HG03196 (cell line): ENCODE results near the gene SIMC1.
"Not testable (repeated sequence)": the region's sequence is repeated elsewhere in the genome, so short reads cannot be mapped to it uniquely, and the experiment has no call there.

Experiments
- ATAC-seq: cut with Tn5 transposase; IDR thresholded peaks from one replicate; pipeline ENCODE4 v1.9.1; 2021; ENCODE audit not compliant: unreplicated experiment

SIMC1 gene

DNA sequence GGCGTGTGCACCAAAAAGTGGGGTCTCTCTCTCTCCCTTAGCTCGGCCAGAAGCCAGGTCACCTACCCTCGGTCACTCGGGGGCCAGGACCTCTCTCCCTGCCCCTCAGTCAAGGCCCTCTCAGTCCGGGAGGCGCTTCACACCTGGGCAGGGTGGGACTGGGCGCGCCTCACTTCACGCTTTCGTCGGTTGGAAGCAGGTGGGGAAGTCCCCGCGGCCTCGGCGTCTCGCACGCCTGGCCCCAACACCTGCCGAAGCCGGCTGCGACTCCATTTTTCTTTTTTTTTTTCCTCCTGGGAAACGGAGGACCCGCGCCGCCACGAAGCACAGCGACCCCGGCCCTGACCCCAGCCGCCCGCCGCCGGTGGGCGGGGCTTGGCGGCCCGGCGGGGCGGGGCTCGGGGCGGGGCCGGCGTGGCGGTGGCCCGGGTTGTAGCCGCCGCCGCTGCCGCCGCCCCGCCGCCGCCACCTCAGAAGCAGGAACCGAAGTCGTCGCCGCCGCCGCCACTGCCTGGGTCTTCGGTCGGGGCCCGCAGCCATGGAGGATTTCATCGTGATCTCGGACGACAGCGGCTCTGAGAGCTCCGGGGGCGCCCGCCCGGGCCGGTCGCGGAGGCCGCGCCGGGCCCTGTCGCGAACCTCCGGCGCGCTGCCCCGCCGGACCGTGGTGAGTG lies at the start of gene SIMC1:
Gene SIMC1 (plus strand): TSS at position 454 of the 674 bp plus-strand sequence. CDS start 85 bp downstream, at position 539.
- ATAC-seq = peak; percentile 60

DNA sequence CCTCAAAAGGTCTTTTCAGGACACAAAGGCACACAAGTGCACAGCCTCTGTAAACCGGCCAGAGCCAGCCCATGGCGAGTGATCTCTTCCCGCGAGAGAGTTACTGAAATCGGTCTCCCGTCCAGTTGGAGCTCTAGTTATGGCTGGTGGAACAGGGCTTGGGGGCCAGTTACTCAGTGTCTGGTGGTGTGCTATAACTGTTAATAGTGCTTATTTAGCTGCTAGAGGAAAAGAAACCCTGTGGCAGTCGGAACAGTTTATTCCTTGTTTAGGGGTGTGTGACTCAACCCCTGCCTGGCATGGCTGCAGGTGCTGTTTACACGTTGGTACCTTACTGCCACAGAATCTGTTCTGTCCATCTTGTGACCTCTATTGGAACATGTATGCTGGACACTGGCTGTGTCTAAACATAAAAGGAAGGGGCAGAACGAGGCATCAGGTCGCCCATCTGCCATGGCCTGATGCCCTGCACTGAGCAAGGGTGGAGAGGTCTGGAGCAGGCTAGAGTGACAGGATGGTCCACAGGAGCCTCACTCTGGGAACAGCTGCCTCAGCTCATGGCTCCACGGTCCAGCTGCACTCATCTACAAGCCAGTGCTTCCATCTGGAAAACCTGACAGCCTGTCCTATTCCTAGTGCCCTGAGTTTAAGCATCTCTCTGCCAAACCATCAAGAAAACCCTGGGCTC lies 49.6 kb upstream of the SIMC1 start:
- no peak for ATAC-seq

DNA sequence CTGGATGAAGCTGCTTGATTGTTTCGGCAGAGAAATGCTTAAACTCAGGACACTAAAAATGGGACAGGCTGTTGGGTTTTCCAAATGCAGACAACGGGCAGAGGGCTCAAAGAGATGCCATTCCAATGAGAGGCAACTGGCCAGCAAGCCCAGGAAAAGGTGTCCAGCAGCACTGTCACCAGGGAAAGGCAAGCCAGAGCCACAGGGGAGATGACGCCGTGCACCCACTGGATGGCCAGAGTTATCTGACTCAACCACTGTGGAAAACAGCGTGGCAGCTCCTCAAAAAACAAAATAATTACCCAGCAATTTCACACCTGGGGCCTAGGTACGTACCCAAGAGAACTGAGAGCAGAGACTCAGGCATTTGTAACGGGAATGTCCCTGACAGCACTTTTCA lies 48.4 kb upstream of the SIMC1 start:
- ATAC-seq = no peak

DNA sequence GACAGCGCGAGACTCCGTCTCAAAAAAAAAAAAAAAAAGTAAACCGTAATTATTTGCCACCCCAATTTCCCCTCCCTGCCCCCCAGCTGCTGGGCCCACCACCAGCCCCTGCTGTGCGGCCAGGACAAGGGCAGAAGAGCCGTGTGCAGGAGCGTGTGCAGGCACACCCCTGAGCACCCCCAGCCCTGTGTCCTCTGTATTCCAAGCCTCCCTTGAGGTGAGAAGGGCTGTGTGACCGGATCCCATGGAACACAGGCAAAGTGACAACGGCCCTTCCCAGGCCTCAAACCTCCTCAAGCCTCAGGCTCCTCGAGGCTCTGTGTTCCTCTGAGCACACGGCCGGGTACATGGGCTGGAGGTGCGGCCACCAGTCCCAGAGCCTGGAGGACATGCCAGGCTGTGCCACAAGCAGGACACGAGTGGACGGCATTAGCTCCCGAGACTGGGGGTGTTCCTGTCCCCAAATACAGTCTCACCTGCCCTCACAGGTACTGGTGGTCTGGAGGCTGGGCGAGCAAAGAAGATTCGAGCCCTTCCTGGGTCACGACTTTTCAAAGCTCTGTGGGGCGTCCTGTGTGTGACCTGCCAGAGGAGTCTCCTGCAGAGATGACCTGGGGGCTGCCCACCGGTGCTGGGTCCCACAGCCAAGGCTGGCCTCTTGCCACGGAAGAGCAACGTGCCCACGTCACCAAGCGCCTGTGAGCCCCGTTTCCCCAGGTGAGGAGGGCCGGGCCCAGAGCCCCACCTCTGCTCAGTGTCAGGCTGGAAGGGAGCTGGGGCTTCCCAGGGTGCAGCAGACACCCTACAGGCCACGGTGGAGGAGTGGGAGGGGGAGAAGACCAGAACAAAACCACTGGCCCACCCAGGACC lies 47.1 kb upstream of the SIMC1 start:
- no peak for ATAC-seq

DNA sequence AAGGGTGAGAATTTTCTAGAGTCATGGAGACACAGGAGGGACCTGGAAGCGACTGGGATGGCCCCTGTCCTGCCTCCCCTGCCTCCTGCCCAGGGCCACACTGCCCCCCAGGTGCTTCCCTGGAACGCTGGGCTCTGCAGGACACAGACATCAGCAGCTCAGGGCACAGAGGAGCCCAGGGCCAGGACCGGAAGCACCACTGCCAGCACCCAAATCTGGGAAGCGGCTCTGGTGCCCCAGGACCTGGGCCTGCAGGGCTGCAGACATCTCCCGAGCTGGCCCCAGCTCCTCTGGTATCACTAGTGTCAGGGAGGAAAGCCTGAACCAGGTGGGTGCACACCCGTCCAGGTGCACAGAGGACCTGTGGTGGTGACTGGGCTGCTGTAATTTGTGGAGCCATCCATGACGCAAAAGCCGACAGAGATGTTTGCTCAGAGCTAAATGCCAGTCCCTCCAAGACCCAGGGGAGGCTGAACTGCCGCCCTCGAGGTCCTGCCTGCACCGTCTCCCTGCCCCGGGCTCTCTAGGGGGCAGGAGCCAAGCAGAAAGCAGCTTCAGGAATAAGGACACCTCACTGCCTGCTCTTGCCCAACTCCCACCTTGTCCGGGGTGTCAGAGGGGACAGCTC lies 46.0 kb upstream of the SIMC1 start:
- ATAC-seq = no peak

DNA sequence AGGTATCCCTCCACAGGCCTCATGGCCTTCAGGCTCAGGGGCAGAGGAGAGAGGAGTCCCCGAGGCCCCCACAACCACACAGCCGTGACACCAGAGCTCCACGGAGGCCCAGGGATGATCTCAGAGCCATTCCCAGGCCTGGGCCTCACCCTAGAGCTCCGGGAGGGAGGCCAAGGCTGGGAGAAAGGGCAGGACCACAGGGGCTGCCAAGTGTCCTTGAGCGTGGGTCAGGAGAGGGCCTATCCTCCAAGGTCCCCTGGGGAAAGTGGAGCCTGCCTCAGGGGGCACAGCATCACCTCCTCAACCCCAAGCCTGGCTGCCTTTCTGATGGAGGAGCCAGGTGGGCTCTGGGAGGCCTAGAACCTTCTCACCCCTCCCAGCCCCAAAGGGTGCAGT lies 45.5 kb upstream of the SIMC1 start:
- ATAC-seq = not testable (repeated sequence)

DNA sequence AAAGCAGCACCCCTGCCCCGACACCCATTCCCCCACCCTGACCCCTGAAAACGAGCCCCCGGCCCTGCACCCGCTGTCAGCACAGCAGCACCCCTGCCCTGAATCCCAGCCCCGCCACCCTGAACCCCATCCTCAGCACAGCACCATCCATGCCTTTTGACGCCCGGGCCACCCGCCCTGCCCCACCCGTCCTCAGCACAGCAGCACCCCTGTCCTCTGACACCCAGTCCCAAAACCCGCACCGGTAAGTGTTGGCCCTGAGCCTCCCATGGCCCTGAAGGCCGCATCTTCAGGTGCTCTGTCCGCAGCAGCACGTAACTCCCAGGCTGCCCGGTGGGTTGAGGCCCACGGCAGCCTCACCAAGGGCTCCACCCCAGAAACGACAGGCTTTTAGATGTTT lies 44.6 kb upstream of the SIMC1 start:
- ATAC-seq = not testable (repeated sequence)

DNA sequence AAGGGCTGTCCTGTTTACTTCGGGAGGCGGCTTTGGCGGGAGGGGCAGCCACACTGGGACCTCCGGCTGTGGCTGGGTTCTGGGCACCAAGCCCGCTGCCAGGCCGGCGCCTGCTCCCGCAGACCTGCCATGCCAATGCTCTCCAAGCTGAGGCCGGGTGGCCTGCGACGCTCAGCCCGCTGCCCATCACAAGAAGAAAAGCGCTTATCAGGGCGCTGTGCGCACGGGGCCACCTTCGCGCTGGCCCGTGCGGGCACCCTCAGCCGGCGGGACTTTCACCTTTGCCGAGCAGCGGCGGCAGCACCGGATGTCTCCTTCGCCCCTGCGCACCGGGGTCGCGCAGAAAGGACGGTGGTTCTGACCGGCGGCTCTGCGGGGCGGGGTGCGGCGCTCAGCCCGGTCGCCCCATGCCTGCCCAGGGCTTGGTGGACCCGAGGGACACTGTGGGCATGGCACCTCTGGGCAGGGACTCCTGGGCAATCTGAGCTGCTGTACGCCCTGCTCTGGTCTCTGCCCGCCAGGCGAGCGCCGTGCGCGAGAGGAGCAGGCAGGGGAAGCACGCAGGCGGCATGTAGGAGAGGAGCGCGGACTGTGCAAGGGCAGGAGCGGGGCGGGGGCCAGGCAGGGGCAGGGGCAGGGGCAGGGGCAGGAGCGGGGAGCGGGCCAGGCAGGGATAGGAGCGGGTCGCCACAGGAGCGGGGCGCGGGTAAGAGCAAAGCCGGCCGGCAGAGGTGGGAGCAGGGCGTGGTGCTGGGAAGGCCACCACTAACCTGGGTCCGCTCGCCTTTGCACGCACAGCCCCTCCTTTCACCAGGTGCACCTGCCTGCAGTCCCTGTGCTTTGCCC lies 43.8 kb upstream of the SIMC1 start:
- ATAC-seq = not testable (repeated sequence)

DNA sequence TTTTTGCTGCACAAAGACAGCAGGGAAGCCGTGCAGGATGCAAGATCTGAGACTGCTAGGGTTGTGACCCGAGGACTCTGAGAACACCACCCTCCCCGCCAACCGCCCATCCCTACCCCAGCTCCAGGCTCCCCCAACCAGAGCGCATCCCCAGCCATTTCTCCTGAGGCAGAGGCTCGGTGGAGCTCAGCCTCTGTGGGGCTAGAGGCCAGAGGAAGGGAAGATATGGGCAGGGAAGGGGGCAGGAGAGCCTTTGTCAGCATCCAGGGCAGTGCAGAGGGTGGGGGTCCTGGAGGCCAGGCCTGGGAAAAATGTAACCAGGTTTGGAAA lies 43.2 kb upstream of the SIMC1 start:
- ATAC-seq = not testable (repeated sequence)

DNA sequence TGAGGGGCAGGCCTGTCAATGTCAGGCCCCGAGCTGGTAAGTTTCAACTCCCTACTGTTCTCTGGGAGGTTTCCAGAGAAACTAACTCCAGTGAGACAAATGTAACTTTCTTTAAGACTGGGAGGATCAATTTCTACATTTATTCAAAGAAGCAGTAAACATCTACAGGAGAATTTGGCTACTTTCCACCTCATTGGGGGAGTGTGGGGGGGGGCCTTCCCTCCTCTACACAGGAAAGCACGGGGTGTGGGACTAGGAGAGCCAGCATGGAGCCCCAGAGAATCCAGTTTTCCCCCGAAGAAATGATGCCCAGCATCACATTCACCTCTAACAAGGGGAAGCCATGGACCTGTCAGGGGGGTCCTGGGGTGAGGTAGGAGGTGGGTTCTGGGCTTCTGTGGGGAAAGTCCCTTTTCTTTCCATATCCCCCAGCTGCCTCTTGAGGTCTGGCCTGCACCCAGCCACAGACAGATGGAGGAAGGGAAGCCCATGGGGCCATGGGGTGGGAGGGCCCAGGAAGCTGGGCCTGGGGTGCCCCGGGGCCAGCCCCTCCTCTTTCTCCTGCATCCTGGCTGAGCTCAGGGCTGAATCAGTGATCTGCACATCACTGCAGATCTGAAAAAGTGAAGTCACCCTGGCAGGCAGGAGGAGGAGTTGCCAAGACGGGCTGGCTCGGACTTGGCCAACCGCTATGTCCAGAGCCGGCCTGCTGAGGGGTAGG lies 42.6 kb upstream of the SIMC1 start:
- not testable (repeated sequence) for ATAC-seq

DNA sequence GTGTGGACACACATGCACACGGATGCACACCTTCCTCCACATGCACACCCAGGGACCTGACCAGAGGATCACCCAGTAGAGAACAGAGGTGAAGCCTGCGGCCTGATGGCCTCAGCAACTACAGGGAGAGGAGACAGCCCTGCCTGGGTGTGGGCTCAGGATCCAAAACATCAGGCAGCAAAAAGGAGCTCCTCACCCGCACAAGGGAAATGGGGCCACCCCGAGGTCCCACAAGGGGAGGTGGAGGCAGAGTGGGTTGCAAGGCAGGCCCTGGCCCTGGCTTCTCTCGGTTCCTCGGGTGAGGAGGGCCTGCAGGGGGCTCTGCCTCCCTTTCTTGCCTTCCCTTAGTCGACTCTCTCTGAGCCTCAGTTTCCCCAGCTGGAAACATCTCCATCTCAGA lies 41.4 kb upstream of the SIMC1 start:
- not testable (repeated sequence) for ATAC-seq

DNA sequence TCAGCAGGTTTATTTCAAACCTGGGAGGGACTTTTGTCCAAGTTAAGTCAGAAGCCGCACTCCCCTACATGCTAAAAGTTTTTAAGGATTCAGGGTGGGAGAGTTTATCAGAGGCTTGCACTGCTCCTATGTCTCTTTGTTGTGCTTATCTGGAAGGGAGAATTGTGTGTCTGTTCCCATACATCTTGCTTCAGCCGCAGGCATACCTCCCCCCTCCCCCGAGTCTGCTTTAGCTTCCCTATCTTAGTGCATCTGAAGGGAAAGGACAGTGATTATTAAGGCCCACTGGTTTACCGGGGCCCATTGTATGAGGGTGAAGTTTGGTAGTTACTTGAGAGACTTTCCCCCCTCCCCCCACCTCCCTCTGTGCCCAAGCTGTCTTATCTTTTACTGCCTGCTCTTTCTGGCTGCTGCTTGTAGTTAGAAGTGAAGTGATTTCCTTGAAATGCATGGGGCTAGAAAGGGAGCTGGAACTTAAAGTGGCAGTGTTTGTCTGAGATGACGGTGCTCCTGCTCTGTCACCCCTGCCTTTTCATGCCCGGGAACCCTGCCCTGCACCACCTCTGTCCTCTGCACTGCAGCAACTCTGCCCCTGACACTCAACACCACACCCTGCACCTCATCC lies 40.9 kb upstream of the SIMC1 start:
- not testable (repeated sequence) for ATAC-seq

DNA sequence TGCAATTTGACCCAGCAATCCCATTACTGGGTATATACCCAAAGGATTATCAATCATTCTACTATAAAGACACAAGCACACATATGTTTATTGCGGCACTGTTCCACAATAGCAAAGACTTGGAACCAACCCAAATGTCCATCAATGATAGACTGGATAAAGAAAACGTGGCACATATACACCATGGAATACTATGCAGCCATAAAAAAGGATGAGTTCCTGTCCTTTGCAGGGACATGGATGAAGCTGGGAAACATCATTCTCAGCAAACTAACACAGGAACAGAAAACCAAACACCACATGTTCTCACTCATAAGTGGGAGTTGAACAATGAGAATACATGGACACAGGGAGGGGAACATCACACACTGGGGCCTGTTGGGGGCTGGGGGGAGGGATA lies 39.9 kb upstream of the SIMC1 start:
- ATAC-seq = not testable (repeated sequence)

DNA sequence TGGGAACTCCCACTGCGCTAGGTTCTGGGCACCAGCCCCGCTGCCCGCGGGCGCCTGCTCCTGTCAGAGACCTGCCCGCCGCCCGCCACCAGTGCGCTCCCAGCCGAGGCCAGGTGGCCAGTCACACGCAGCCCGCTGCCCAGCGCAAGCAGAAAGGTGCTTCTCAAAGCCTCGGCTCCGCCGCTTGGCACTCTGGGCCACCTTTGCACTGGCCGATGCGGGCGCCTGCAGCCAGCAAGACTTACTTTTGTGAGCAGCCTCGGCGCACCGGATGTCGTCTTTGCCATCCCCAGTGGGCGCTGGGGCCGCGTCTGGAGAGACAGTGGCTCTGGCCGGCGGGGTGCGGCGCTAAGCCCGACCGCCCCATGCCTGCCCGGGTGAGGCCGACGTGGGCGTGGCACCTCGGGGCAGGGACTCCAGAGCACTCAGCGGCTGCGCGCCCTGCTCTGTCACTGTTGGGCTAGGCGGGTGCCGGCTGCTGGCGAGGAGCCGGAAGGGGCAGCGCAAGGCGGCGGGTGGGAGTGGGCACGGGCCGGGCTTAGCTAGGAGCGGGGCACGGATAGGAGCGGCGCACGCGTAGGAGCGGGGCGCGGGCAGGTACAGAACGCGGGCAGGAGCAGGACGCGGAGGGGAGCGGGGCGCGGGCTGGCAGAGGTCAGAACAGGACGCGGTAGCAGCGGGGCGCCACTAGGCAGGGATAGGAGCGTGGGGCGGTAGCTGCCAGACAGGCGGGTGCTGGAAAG lies 39.1 kb upstream of the SIMC1 start:
- ATAC-seq = not testable (repeated sequence)

DNA sequence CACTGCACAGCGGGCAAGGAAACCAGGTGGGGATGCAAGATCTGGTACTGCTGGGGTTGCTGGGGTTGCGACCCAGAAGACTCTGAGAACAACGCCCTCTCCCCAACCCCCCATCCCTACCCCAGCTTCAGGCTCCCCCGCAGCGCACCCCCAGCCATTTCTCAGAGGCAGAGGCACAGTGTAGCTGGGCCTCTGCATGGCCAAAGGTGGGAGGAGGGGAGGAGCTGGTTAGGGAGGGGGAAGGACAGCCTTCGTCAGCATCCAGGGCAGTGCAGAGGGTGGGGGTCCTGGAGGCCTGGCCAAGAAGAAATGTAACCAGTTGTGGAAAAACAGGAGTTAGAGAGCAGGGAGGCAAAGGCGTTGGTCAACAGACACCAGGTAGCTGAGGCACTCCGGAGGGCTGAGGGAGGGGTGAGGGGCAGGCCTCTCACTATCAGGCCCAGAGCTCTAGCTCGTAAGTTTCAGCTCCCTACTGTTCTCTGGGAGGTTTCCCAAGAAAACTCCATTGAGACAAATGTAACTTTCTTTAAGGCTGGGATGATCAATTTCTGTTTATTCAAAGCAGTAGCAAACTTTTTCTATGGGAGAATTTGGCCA lies 38.3 kb upstream of the SIMC1 start:
- ATAC-seq = not testable (repeated sequence)

DNA sequence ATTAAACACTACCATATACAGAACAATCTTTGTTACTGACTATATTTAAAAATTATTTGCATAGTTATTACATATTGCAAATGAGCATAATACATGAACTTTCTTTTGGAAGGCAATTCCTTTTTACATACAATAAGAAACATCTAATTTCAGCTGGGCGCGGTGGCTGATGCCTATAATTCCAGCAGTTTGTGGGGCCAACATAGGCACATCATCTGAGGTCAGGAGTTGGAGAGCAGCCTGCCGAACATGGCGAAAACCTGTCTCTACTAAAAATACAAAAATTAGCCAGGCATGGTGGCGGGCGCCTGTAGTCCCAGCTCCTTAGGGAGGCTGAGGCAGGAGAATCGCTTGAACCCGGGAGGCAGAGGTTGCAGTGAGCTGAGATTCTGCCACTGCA lies 36.4 kb upstream of the SIMC1 start:
- ATAC-seq = no peak

DNA sequence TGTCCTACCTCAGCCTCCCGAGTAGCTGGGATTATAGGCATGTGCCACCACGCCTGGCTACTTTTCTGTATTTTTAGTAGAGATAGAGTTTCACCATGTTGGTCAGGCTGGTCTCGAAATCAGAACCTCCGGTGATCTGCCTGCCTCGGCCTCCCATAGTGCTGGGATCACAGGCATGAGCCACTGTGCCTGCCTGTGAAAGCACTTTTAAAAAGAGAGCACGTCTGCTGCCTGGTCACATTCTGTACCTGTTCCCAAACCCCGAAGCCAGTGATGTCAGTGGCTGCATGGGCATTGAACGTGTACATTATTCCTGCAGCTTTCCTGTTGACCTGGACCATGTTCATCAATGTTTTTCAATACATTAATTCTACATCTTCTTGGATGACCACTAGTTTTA lies 35.1 kb upstream of the SIMC1 start:
- no peak for ATAC-seq

DNA sequence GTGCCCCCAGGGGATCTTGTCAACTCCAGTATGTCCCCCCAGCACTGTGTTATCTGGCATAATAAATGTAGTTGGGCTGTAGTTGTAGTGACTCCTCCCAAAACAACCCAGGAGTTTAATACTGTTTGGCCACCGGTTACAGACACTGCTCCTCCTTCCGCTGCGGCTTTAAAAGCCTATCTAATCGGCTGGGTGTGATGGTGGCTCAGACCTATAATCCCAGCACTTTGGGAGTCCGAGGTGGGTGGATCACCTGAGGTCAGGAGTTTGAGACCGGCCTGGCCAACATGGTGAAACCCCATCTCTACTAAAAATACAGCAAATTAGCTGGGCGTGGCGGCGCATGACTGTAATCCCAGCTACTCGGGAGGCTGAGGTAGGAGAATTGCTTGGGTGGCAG lies 34.7 kb upstream of the SIMC1 start:
- not testable (repeated sequence) for ATAC-seq
